Epithelial cell of esophagus (primary cell): Measurements from ENCODE around the gene DAGLA.

ENCODE experiments used
- DNase-seq: peaks from one replicate; pipeline ENCODE4 v3.0.0; 2010; ENCODE audit warnings: low read depth
- H3K4me3 ChIP-seq: 2 replicates; pipeline ENCODE4 v1.5.1; 2011; ENCODE audit warnings: mild to moderate bottlenecking, low read length, control low read depth
- TF ChIP-seq, protein P1 (sequence below): IDR thresholded peaks from 2 replicates; pipeline ENCODE4 v1.5.1; 2011; ENCODE audit warnings: low read depth, mild to moderate bottlenecking, low read length, control low read depth, inconsistent platforms; ENCODE audit not compliant: insufficient read depth; ENCODE audit errors: missing control alignments

DAGLA gene

DNA sequence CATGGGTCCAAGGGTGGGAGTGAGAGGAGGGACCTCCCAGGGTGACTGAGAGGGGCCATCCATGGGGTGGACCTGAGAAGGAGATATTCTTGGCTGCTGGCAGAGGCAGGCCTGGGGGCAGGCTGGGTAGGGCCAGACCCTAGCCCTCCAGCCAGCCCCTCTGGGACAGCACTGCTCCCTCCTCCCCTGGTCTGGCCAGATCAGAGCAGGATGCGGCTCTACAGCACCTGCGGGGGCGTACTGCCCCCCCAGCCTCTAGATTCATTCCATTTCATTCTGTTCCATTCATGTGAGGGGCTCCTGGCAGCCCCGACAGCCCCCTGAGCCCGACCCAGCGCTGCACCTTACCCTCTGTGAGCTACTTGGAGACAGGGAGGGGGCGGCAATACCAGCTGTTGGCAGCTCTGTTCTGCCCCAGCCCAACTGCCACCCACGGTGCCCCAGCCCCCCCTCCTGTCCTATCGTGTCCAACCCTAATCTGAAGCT, 37.9 kb downstream of the DAGLA start:
- no peak overlapping the region for H3K4me3 ChIP-seq
- no peak for DNase-seq
- TF ChIP-seq, protein P1, sequence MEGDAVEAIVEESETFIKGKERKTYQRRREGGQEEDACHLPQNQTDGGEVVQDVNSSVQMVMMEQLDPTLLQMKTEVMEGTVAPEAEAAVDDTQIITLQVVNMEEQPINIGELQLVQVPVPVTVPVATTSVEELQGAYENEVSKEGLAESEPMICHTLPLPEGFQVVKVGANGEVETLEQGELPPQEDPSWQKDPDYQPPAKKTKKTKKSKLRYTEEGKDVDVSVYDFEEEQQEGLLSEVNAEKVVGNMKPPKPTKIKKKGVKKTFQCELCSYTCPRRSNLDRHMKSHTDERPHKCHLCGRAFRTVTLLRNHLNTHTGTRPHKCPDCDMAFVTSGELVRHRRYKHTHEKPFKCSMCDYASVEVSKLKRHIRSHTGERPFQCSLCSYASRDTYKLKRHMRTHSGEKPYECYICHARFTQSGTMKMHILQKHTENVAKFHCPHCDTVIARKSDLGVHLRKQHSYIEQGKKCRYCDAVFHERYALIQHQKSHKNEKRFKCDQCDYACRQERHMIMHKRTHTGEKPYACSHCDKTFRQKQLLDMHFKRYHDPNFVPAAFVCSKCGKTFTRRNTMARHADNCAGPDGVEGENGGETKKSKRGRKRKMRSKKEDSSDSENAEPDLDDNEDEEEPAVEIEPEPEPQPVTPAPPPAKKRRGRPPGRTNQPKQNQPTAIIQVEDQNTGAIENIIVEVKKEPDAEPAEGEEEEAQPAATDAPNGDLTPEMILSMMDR, result no peak

DNA sequence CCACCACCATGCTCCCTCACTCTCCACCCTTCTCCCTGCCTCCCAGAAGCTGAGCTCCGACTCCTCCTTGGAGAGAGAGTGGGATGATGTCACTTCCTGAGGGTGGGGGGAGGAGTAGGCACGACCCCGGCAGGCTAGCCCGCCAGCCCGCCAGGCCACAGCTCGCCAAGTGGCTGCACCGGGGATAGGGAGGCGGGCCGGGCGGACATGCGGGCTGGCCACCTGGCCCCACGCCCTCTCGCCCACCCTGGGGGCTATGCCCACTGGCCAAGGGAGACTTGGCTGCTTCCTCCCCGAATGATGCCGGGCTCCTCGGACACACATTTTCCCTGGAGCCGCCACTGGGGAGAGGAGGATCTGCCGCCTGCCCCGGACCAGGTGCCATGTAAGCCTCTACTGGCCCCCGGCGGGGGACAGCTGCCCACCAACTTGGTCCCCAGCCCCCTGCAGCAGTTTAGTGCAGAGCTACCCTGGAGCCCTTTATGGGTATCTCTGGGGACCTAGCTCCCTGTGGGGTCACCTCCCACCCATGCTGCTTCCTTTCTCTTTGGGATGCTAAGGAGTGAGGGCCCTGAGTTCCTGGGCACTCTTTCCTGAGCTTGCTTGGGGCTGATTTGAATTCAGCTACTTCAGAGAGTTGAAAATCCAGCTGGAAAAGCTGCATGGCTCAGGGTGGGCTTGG, 38.6 kb downstream of the DAGLA start:
- TF ChIP-seq, protein P1, result no peak
- peak; percentile 31 for DNase-seq
- no peak overlapping the region for H3K4me3 ChIP-seq

DNA sequence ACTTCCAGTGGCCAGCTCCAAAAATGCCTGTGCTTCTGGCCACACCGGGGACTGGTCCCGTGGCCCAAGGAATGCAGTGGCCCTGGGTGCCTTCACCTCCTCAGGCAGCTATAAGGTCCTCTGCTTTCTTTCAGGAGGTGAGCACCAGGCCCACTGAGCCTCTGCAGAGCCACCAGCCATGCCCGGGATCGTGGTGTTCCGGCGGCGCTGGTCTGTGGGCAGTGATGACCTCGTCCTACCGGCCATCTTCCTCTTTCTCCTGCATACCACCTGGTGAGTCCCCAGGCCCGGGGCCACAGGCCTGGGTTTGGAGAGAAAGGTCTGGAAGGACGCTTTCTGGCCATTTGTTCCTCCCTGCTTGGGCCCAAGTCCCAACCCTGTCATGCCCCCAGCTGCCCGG, 39.8 kb downstream of the DAGLA start:
- DNase-seq, result no peak
- TF ChIP-seq, protein P1, result no peak
- no peak overlapping the region for H3K4me3 ChIP-seq

DNA sequence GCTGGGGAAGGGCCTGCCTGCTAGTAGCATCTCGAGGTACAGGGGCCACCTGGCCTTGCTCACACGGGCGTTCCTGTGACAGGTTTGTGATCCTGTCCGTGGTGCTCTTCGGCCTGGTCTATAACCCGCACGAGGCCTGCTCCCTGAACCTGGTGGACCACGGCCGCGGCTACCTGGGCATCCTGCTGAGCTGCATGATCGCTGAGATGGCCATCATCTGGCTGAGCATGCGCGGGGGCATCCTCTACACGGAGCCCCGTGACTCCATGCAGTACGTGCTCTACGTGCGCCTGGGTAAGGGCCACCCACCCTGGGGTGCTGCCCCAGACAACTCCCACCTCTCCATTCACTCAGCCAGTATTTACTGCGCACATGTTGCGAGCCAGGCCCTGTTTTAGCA, 40.4 kb downstream of the DAGLA start:
- TF ChIP-seq, protein P1, result no peak
- no peak for DNase-seq
- no peak overlapping the region for H3K4me3 ChIP-seq

DNA sequence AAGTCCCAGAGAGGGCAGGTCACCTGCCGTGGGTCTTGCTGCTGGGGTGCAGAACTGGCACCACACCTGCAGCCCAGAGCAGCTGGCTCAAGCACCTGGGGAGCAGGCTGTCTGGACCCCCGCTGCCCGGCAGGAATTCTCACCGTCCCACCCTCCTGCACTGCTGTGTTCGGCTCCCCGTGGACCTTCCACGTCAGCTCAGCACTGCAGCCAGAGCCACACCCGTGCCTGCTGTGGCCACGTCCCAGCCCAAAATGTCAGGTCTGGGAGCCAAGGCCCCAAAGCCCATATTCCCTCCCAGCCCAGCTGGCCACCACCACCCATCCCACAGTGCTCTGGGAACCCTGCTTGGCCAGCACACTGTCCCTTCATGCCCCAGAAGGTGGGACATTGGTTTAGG, 44.2 kb downstream of the DAGLA start:
- no peak for DNase-seq
- H3K4me3 ChIP-seq, result no peak overlapping the region
- TF ChIP-seq, protein P1, result no peak

DNA sequence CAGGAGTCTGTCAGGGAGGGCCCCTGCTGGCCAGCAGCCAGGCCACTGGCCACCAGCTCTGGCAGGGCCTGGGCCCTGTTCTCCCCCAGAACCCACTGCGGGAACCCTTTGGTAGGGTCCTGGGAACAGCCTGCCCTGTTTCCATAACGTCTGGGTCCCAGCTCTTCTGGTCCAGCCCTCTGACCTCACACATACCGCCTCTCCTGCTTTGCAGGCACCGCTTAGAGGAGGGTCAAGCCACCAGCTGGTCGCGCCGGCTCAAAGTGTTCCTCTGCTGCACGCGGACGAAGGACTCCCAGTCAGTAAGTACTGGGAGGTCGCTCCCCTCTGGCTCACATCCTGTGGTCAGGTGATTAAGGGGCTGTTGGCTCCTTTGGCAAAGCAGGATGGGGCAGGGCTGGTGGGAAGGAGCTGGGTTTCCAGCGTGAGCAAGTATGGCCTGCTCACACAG, 45.6 kb downstream of the DAGLA start:
- H3K4me3 ChIP-seq, result no peak overlapping the region
- TF ChIP-seq, protein P1, result no peak
- DNase-seq, result peak; percentile 50

DNA sequence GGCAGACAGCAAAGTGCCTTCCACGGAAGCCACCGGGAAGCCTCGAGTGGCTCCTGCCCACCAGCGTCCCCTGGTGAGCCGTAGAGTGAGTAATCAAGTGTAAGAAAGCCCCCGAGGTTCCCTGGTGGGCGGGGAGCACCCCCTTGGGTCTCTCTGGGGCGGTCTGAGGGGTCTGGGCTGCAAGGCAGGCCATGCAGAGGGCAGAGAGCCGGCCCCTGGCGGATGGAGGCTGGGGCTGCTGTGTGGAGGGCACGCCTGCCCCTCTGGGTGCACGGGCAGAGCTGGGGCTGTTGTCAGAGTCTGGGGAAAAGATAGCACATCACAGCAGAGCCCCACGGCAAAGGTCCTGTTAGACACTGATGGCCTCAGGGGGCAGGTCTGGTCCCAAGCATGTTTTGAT, 46.6 kb downstream of the DAGLA start:
- TF ChIP-seq, protein P1, result no peak
- no peak overlapping the region for H3K4me3 ChIP-seq
- DNase-seq, result no peak
